Fibroblast of skin of scalp (primary cell): ENCODE results near the gene TMEM107.
A peak's percentile ranks its signal among the peaks of the same experiment; 100 is the strongest.

Experiments
- DNase-seq: peaks from one replicate; pipeline ENCODE4 v3.0.0-alpha.2; 2013

The TMEM107 gene

DNA sequence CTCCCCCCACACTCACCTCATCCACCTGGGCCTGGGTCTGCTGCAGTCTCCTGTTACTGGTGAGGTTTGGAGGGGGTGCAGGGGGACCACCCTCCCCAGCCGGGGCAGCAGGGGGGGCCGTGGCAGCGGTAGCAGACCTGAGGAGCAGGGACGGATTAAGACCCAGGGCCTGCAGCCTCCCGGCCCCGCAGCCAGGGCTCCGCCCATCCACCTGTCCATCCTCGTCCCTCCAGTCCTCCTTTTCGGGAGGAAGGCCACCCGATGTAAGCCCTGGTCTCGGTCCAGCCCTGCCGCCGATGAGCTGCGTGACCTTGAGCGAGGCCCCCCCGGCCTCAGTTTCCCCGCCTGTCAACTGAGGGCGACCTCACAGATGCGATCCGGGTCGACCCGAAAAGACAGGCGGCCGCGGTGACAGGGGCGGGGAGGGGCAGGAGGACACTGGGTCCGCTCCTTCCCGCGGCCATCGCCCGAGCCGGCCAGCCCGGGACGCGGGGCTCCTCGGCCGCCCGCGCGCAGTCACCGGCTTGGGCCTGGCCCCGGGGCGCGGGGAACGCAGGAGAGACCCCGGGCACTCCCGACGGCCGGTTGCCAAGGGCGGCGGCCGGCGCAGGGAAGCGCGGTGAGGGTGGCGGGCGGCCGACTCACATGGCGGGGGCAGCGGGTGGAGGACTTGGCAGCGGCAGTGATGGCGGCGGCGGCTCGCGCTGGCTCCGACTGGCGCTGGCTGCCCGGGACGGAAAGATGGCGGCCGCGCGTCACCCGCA lies 13.8 kb downstream of the TMEM107 start, which contains the start of gene VAMP2:
Gene VAMP2, minus strand, starts transcription at position 716 of the 764 bp plus-strand sequence. Its CDS starts 69 bp downstream, at position 647.
- DNase-seq, result peak; percentile 77

GRCh38 chr17:8161289-8162232 lies 14.6 kb downstream of the TMEM107 start:
- DNase-seq, result no peak

GRCh38 chr17:8160741-8161221 lies 15.4 kb downstream of the TMEM107 start:
- DNase-seq, result no peak

GRCh38 chr17:8160224-8160577 lies 16.0 kb downstream of the TMEM107 start:
- DNase-seq, result no peak

- DNase-seq, result no peak
Measured at GRCh38 chr17:8159459-8160223, 16.5 kb downstream of the TMEM107 start.

DNA sequence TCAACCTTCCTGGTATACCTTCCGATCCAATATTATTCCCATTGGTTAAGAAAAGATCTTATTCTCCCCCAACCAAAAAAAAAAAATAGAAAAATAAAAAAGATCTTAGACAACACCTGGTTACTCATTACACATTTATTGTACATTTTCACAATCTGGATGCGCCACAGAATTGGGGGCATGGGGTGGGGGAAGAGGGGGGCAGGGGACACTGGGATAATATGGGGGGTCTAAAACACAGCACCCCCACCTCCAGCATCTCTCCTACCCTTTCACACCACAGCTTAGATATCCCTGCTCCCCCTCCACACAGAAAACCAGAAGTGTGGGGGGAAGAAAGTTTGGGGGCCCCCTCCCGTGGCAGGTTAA lies 17.2 kb downstream of the TMEM107 start:
- no peak for DNase-seq

GRCh38 chr17:8158267-8159031 lies 17.7 kb downstream of the TMEM107 start:
- peak; percentile 83 for DNase-seq

DNA sequence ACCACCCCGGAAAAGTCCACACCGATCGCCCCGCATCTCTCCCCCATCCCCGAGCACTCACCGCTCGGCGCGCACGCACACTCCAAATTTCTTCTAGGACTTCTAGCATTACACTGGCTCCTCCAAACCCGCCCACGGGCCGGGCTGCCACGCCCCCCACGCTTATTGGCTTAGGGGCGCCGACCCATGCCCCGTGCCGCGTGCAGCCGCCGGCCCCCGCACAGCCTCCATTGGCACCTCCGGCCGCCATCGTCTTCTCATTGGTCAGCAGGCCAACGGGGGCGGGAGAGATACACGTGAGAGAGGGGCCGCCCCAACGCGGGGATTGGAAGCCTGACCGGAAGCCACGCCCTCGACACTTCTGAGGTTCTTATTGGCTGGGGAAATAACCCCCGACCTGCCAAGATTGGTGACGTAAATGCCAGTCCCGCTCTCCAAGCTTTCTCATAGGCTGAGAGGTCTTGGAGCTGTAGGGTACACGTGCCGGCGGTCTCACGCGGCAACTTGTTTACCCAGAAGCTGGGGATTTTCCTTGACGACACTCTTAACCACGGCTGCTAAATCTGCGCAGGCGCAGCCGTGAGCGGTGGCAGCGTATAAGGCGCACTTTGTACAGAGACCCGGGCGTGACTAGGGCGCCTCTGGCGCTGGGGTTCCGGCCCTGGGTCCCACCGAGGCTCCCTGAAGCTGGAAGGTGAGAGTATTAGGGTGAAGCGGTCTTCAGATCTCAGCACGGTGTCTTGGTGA lies 19.8 kb downstream of the TMEM107 start:
- DNase-seq, result peak; percentile 100

- DNase-seq, result no peak
Measured at GRCh38 chr17:8155996-8156245, 20.3 kb downstream of the TMEM107 start.

DNA sequence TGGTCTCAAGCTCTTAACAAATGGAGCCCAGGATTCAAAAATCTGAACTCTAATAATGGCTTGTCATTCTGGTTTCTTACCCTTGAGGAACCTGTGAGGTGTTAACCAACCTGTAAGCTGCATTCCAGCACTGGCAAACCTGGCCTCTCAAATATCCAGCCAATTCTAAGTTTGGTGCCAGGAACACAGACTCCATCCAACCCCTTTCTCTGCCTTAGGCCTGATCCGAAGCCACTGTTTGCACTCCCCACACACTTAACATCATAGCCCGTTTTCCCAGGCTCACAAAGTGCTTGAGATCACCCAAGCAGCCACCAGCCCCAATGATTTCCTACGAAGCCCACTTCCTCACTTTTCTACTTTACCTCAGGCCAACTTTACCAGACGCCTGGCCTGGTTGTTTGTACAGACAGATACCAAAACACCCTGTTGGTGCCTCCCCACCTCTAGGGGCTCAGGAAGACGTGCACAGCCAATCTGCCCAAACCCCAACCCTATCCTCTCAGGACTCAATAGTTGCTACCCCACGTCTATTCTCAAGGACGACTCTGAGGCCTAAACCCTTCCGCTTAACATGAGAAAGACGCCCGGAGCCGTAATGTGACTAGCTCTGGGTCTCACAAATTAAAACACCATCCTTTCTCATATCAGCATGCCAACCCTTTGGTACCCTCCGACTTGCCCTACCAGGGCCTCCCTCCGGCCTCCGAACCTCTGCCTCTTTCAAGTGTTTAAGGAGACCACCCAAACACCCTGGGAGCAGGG lies 20.8 kb downstream of the TMEM107 start:
- no peak for DNase-seq

GRCh38 chr17:8154608-8155155 lies 21.5 kb downstream of the TMEM107 start:
- no peak for DNase-seq

- peak; percentile 99 for DNase-seq
Measured at GRCh38 chr17:8153957-8154607, 22.1 kb downstream of the TMEM107 start.

DNA sequence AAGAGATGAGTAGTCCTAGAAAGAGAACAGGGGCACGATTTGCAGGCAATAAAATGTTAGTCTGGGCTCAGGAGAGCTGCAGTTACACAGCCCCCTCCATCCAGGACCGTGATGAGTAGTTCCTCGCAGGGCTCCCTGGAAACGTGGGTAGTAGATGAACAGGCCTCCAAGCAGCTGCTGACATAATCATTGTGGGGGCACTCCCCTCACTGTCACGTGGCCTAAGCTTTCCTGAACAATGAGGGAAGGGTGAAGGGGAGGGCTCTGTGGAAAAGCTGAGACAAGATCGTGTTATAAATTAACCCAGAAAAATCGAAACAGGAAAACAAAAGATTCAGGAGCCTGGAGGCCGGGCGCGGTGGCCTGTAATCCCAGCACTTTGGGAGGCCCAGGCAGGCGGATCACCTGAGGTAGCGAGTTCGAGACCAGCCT lies 22.6 kb downstream of the TMEM107 start:
- peak; percentile 95 for DNase-seq

DNA sequence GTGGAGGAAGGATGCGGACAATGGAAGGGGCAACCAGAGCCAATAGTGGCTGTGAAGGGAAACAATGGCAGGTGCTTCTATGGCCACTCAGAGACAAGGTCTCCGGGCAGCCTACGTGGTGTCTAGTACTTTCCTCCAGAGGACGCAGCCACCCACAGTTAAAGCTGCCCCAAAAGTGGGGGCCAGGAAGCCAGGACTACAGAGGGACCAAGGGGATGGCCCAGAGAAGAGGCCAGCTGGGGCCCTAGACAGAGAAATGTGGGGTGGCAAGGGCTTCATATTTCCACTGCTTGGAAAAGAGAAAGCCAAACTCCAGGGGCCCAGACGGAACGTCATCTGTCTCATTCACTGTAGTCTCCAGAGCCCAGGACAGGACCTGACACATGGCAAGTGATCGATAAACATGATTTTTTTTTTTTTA lies 23.1 kb downstream of the TMEM107 start:
- no peak for DNase-seq

GRCh38 chr17:8152112-8152775 lies 23.9 kb downstream of the TMEM107 start, which contains the start of gene PER1:
Gene PER1 (minus strand): TSS chr17:8152404. CDS start chr17:8150706, 1,698 bp downstream.
- DNase-seq, result peak; percentile 93

GRCh38 chr17:8151641-8152111 lies 24.5 kb downstream of the TMEM107 start:
- peak; percentile 56 for DNase-seq

DNA sequence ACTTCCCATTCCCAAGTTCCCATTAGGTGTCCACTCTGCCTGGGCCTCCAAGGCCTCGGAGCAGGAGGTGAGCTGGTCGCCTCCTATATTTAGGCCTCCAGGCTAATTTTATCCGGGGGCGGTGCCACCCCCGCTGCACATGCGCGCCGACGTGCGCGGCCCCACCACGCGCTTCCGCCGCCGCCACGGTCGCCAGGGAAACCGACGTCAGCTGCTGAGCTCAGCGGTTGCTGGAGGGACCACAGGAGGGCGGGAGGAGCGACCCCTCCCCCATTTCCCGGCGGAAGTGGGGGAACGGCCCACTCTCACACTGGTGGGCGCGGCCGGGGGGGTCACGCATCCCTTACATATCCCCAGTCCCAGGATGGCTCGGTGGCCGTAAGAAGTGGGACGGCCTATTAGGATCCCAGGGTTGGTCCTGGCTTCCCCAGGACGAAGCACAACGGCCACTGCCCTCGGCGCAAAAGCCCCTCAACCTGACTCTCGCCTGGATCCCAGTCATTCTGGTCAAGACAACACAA lies 25.0 kb downstream of the TMEM107 start:
- peak; percentile 89 for DNase-seq
